Left lung (tissue), 10 donors: ENCODE data around the gene XRCC6. TPM values are rescaled to one million over a fixed set of nuclear protein-coding genes. Genes with fewer than 3 reads are reported as not detected.

Experiments
- ATAC-seq: fragments of 200-7000 bp; cut with Tn5 transposase; one replicate; pipeline ENCODE4 v1.9.1; 2020; ENCODE audit warnings: moderate library complexity
- DNase-seq, 4 donors: peaks; one replicate each; pipeline ENCODE4 v3.0.0-alpha.2; 2013 to 2020
- H3K27ac ChIP-seq, 2 donors: fragments of 200-600 bp; sonication (generic) in 1 of 2; one replicate each; pipeline versions ENCODE4 v1.5.0 to v1.8.0; 2020 to 2021
- H3K27me3 ChIP-seq, 2 donors: fragments of 200-600 bp; sonication (generic) in 1 of 2; one replicate each; pipeline versions ENCODE4 v1.5.0 to v1.8.0; 2020 to 2021
- H3K36me3 ChIP-seq, 2 donors: fragments of 200-600 bp; sonication (generic) in 1 of 2; one replicate each; pipeline versions ENCODE4 v1.5.0 to v1.8.0; 2020 to 2021
- H3K4me1 ChIP-seq, 2 donors: fragments of 200-600 bp; one replicate each; pipeline ENCODE4 v1.8.0; 2021
- H3K4me3 ChIP-seq, 2 donors: fragments of 200-600 bp; sonication (generic) in 1 of 2; one replicate each; pipeline versions ENCODE4 v1.5.0 to v1.8.0; 2020 to 2021; ENCODE audit warnings: mild to moderate bottlenecking in 1 of 2
- H3K9me3 ChIP-seq, 2 donors: fragments of 200-600 bp; sonication (generic) in 1 of 2; one replicate each; pipeline versions ENCODE4 v1.5.0 to v1.8.0; 2020 to 2021
- intact Hi-C, 2 donors: fragments of 100-400 bp; cut with DNase I; formaldehyde crosslinking; loops; one replicate each; pipeline versions ENCODE4 v1.11.2 to v1.14.2; 2022
- polyA plus RNA-seq, 6 donors: library from polyadenylated mRNA; unstranded; fragments of 120-200 nt; gene quantifications; one replicate each; pipeline ENCODE4 v1.2.1, GENCODE V29; 2013; ENCODE audit not compliant: insufficient read length in 6 of 6
- total RNA-seq, 2 donors: library from RNA; stranded (reverse); fragmentation: NEBNext Ultra II Directional; extraction: Animal tissue kit (Norgen Biotek cat#: 25700); gene quantifications; one replicate each; pipeline ENCODE4 v1.2.1, GENCODE V29; 2021
- TF ChIP-seq, protein P1 (sequence below), 2 donors: fragments of 200-600 bp; sonication (generic) in 1 of 2; IDR thresholded peaks; one replicate each; pipeline versions ENCODE4 v1.5.0 to v1.8.0; 2021; ENCODE audit warnings: antibody characterized with exemption in 2 of 2
- donor health status: DM: no; HTN: yes; CAD: no.
- donor health status: DM: no; HTN: no; CAD: no.

The XRCC6 gene
- total and polyA plus RNA-seq, 8 donors = 176 to 363 (median 338) TPM

DNA sequence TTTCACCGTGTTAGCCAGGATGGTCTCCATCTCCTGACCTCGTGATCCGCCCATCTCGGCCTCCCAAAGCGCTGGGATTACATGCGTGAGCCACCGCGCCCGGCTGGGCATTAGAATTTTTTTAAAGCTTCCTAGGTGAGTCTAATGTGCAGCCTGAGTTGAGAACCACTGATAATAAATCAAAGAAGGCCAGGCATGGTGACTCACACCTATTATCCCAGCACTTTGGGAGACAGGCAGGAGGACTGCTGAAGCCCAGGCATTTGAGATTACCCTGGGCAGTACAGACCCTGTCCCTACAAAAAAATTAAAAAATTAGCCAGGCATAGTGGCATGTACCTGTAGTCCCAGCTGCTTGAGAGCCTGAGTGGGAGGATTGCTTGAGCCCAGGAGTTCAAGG lies 91.9 kb downstream of the XRCC6 start:
- DNase-seq = no peak
- no peak overlapping the region for H3K4me3 ChIP-seq
- H3K27me3 ChIP-seq = no peaks in the 10 kb centered on the region
- intact Hi-C loops = no loop called here
- no peaks in the 10 kb centered on the region for H3K9me3 ChIP-seq
- TF ChIP-seq, protein P1, sequence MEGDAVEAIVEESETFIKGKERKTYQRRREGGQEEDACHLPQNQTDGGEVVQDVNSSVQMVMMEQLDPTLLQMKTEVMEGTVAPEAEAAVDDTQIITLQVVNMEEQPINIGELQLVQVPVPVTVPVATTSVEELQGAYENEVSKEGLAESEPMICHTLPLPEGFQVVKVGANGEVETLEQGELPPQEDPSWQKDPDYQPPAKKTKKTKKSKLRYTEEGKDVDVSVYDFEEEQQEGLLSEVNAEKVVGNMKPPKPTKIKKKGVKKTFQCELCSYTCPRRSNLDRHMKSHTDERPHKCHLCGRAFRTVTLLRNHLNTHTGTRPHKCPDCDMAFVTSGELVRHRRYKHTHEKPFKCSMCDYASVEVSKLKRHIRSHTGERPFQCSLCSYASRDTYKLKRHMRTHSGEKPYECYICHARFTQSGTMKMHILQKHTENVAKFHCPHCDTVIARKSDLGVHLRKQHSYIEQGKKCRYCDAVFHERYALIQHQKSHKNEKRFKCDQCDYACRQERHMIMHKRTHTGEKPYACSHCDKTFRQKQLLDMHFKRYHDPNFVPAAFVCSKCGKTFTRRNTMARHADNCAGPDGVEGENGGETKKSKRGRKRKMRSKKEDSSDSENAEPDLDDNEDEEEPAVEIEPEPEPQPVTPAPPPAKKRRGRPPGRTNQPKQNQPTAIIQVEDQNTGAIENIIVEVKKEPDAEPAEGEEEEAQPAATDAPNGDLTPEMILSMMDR (IDR thresholded peaks at IDR 0.05) = no peak
- H3K4me1 ChIP-seq = no peaks in the 10 kb centered on the region
- no peak overlapping the region for H3K27ac ChIP-seq
- H3K36me3 ChIP-seq = no peaks in the 10 kb centered on the region
- ATAC-seq = no peak

Other genes starting within 250 kb of the XRCC6 start
- 10 to 100 TPM; 10.2 to 17.3 TPM for gene TEF, start 239.4 kb upstream of the XRCC6 start, total RNA-seq
- 10 to 100 TPM; 10.7 to 16.8 (median 12.1) TPM for gene TEF, start 239.4 kb upstream of the XRCC6 start, polyA plus RNA-seq
- gene TOB2, start 174.5 kb upstream of the XRCC6 start, total RNA-seq = 10 to 100 TPM; 38.9 to 47.8 TPM
- gene TOB2, start 174.5 kb upstream of the XRCC6 start, polyA plus RNA-seq = 10 to 100 TPM; 40.5 to 62.6 (median 52.4) TPM
- gene PHF5A, start 152.6 kb upstream of the XRCC6 start, total RNA-seq = 10 to 100 TPM; 30.3 to 35.5 TPM
- 10 to 100 TPM; 44.9 to 54.7 (median 46.7) TPM for gene PHF5A, start 152.6 kb upstream of the XRCC6 start, polyA plus RNA-seq
- gene ACO2, start 152.2 kb upstream of the XRCC6 start, total RNA-seq = 10 to 100 TPM; 85.3 to 91.8 TPM
- 10 to 100 TPM; 51.0 to 66.1 (median 56.6) TPM for gene ACO2, start 152.2 kb upstream of the XRCC6 start, polyA plus RNA-seq
- gene POLR3H, start 76.8 kb upstream of the XRCC6 start, total RNA-seq = 10 to 100 TPM; 31.3 to 55.4 TPM
- gene POLR3H, start 76.8 kb upstream of the XRCC6 start, polyA plus RNA-seq = 10 to 100 TPM; 26.6 to 36.2 (median 30.6) TPM
- gene CSDC2, start 60.3 kb upstream of the XRCC6 start, total RNA-seq = 1 to 10 TPM; 5.1 to 5.5 TPM
- gene CSDC2, start 60.3 kb upstream of the XRCC6 start, polyA plus RNA-seq = 1 to 10 TPM; 3.6 to 6.3 (median 4.0) TPM
- gene PMM1, start 31.5 kb upstream of the XRCC6 start, total RNA-seq = 10 to 100 TPM; 36.5 to 46.0 TPM
- gene PMM1, start 31.5 kb upstream of the XRCC6 start, polyA plus RNA-seq = 10 to 100 TPM; 46.8 to 56.7 (median 52.3) TPM
- gene DESI1, start 252 bp upstream of the XRCC6 start, total RNA-seq = 10 to 100 TPM; 27.2 to 42.9 TPM
- 10 to 100 TPM; 21.8 to 33.9 (median 26.6) TPM for gene DESI1, start 252 bp upstream of the XRCC6 start, polyA plus RNA-seq
- 100 to 1,000 TPM; 112 to 126 TPM for gene SNU13, start 67.6 kb downstream of the XRCC6 start, total RNA-seq
- gene SNU13, start 67.6 kb downstream of the XRCC6 start, polyA plus RNA-seq = 100 to 1,000 TPM; 102 to 136 (median 113) TPM
- 1 to 10 TPM; 3.9 to 7.9 TPM for gene MEI1, start 78.2 kb downstream of the XRCC6 start, total RNA-seq
- gene MEI1, start 78.2 kb downstream of the XRCC6 start, polyA plus RNA-seq = 1 to 10 TPM; 1.5 to 3.5 (median 3.1) TPM
- gene CCDC134, start 179.4 kb downstream of the XRCC6 start, total RNA-seq = 10 to 100 TPM in 1 of 2 donors, 1 to 10 TPM in 1; 9.7 to 14.1 TPM
- gene CCDC134, start 179.4 kb downstream of the XRCC6 start, polyA plus RNA-seq = 10 to 100 TPM in 2 of 6 donors, 1 to 10 TPM in 4; 7.9 to 10.5 (median 9.8) TPM
- gene SREBF2, start 211.8 kb downstream of the XRCC6 start, total RNA-seq = 100 to 1,000 TPM; 130 to 162 TPM
- gene SREBF2, start 211.8 kb downstream of the XRCC6 start, polyA plus RNA-seq = 100 to 1,000 TPM in 1 of 6 donors, 10 to 100 TPM in 5; 49.2 to 100 (median 69.2) TPM